GM10248 (cell line): ENCODE results near the gene AAGAB.

Experiments
- CTCF ChIA-PET: fragments of 300-600 bp; sonication (Branson Sonifier 250); formaldehyde crosslinking; extraction: SDS; loops from one replicate; lab custom pipeline; 2021; ENCODE audit warnings: antibody characterized with exemption; lab: Yijun Ruan, JAX
- POLR2A ChIA-PET: fragments of 350-650 bp; sonication (Branson Sonifier 250); formaldehyde crosslinking; extraction: SDS; loops from one replicate; lab custom pipeline; 2020; ENCODE audit warnings: antibody characterized with exemption; lab: Yijun Ruan, JAX
- DNase-seq: peaks from one replicate; pipeline ENCODE4 v3.0.0; 2012; ENCODE audit errors: extremely low spot score
- TF ChIP-seq, protein P1 (sequence below): IDR thresholded peaks from 2 replicates; pipeline ENCODE4 v1.5.1; 2012; ENCODE audit warnings: mild to moderate bottlenecking, low read depth; ENCODE audit errors: extremely low read depth, missing control alignments, control extremely low read depth

Gene AAGAB

DNA sequence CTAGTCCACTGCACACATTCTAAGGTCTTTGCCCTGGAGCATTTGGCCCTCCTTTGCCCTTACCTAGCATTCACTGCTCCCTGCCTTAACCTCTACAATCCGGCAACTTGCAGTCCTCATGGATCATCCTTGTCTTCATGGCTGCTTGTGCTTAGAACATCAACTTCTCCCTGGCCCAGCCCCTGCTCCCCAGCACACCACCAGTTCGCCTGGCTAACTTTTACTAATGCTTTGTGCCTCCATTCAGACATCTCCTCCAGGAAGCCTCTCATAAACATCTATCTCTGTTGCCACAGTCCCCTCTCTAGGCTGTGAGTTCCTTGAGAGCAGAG lies 57.1 kb downstream of the AAGAB start:
- CTCF ChIA-PET: interaction anchor here (1.3 to 2.0 kb wide), 2 partner anchors 43 to 250 kb away, joined by 3 to 7 read pairs; no protein-coding TSS in a partner anchor
- no peak for DNase-seq
- TF ChIP-seq, protein P1, sequence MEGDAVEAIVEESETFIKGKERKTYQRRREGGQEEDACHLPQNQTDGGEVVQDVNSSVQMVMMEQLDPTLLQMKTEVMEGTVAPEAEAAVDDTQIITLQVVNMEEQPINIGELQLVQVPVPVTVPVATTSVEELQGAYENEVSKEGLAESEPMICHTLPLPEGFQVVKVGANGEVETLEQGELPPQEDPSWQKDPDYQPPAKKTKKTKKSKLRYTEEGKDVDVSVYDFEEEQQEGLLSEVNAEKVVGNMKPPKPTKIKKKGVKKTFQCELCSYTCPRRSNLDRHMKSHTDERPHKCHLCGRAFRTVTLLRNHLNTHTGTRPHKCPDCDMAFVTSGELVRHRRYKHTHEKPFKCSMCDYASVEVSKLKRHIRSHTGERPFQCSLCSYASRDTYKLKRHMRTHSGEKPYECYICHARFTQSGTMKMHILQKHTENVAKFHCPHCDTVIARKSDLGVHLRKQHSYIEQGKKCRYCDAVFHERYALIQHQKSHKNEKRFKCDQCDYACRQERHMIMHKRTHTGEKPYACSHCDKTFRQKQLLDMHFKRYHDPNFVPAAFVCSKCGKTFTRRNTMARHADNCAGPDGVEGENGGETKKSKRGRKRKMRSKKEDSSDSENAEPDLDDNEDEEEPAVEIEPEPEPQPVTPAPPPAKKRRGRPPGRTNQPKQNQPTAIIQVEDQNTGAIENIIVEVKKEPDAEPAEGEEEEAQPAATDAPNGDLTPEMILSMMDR: no peak
- POLR2A ChIA-PET: no interaction called here

DNA sequence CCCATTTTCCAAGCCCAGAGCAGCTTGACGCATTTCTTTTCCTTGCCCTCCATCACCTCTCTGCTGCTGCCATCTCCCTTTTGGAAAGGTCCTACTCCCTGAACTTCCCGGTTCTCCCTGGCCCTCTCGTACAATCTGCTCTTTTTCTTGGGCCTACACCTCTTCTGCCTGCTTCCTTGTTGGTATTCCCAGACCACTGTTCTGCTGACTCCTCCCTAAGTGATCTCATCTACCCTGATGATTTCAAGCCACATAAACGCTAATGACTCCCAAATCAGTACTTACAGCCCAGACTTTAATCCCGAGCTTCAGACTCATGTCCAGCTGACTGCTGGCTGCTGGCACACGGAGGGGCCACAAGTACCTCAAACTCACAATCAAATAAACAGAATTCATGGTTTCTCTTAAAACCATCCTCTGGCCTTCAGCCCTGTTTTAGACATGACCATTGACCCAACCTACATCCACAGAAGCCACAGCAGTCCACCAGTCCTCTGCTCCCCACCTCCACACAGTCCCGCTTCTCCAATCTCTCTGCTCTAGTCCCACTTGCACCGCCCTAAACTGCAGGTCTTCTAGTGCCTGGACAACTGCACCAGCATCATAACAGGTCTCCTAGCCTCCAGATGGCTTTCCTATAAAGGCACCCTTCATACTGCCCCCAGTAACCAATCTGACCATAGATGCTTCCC lies 57.6 kb downstream of the AAGAB start:
- DNase-seq: no peak
- ChIA-PET POLR2A (no interaction called here), CTCF (interaction anchor here (0.9 to 1.3 kb wide), 2 partner anchors 92 to 250 kb away, joined by 3 read pairs; no protein-coding TSS in a partner anchor)
- TF ChIP-seq, protein P1: no peak

DNA sequence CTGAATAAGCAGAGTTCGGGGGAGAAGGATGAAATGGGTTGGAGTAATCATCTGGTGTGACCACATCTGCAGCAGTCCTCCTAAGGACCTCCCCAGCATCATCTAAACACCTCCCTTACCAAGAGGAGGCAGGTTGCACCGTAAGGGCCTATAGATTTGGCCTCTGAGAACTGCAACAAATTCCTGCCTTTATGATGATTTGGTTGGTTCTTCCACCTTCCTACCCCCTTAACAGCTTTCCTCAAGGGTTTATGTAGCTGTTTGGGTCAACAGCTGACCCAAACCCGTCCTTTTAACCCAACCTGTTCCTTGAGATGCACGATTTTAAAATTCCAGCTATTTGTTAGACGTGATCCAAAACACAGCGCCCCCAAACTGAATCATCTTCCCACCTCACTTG lies 58.2 kb downstream of the AAGAB start:
- TF ChIP-seq, protein P1: no peak

DNA sequence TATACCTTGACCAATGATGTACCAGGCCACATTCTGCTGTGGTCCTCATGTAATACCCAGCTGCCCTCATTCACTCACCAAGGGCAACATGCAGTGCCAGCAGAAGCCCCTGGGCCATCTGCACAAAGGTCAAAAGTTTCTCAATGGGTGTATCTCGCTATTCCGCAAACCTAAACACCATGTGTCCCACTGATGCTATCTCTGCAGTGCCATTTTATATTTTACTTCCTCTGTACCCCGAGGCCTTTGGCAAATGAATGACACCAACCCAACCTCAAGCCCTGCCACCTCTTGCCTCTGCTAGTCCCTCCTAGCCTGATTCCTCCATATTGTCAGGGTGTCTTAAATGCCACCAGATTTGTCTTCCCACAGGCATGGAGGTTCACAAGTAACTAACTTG lies 59.2 kb downstream of the AAGAB start:
- no peak for DNase-seq
- TF ChIP-seq, protein P1: no peak
- CTCF ChIA-PET: interaction anchor here (1.0 kb wide), 1 partner anchor 34 kb away, joined by 3 read pairs; no protein-coding TSS in a partner anchor
- POLR2A ChIA-PET: no interaction called here

More for the DNA sequence above, 58.2 kb downstream of the AAGAB start:
- DNase-seq: no peak
- ChIA-PET POLR2A (no interaction called here), CTCF (interaction anchor here (0.9 to 1.3 kb wide), 2 partner anchors 91 to 249 kb away, joined by 3 read pairs; no protein-coding TSS in a partner anchor)

DNA sequence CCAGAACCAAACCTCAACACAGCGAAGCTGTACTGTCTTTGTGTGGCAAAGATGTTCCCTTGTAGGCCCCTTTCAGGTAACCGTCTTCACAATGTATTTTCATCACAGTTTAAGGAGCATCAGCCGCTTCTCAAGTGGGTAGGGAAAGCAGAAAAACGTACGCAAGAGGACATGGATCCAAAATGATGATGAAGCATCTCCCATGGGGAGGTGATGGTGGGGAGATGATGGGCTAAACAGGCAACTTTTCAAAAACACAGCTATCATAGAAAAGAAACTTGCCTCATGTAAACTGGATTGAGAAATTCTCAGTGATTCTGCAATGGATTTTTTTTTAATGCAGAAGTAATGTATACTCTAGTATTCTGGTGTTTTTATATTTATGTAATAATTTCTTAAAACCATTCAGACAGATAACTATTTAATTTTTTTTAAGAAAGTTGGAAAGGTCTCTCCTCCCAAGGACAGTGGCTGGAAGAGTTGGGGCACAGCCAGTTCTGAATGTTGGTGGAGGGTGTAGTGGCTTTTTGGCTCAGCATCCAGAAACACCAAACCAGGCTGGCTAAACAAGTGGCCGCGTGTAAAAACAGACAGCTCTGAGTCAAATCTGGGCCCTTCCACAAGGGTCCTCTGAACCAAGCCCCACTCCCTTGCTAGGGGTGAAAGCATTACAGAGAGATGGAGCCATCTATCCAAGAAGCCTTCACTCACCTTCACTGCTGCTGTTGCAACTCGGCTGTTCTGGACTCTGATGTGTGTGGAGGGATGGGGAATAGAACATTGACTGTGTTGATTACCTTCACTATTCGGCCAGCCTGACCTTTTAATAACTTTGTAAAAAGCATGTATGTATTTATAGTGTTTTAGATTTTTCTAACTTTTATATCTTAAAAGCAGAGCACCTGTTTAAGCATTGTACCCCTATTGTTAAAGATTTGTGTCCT lies 60.0 kb downstream of the AAGAB start:
- no peak for DNase-seq
- ChIA-PET CTCF (interaction anchor here (1.0 to 1.3 kb wide), 3 partner anchors 8 to 73 kb away, joined by 3 read pairs; no protein-coding TSS in a partner anchor), POLR2A (no interaction called here)
- TF ChIP-seq, protein P1: no peak

DNA sequence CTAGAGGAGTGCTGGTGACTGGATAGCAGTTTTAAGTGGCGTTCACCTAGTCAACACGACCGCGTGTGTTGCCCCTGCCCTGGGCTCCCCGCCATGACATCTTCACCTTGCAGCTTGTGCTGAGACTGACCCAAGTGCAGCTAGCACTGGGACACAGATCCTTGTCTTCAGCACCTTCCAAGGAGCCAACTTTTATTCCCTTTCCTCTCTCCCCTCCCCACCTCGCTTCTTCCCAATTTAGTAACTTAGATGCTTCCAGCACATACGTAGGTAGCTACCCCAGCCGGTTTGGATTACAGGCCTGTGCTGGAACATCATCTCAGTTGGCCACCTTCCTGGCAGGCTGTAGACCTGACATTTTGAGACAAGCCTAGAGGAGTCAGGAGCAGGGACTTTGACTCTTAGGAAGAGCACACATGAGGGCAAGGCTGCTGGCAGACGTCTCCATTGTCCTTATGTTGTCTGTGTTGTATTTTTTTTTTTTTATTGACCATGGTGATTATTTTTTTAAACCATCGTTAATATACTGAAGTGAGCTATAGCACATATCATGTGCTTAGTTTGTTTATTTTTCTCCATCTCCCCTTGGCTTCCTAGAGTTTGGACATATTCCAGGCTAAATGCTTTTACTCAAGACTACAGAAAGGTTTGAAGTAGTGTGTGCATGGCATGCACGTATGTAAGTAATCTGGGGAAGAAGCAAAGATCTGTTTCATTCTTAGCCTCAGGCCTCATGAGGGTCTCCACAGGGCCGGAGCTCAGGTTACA lies 61.1 kb downstream of the AAGAB start:
- TF ChIP-seq, protein P1: no peak
- ChIA-PET CTCF (interaction anchor here (1.2 to 1.6 kb wide), 3 partner anchors 9 to 72 kb away, joined by 3 read pairs; no protein-coding TSS in a partner anchor), POLR2A (no interaction called here)
- DNase-seq: no peak
